Right atrium auricular region (tissue), 2 donors: Measurements from ENCODE around the gene AGPAT4. TPM values are rescaled to one million over a fixed set of nuclear protein-coding genes. Genes with fewer than 3 reads are reported as not detected.

Source experiments
- DNase-seq: peaks from one replicate; pipeline ENCODE4 v3.0.0-alpha.2; 2019; ENCODE audit warnings: low spot score
- H3K27ac ChIP-seq, 2 donors: fragments of 200-600 bp; sonication (generic); 1 replicate in 1 of 2; 2 replicates in 1 of 2; pipeline ENCODE4 v1.5.1; 2016 to 2019
- H3K27me3 ChIP-seq, 2 donors: fragments of 200-600 bp; sonication (generic); one replicate each; pipeline versions ENCODE4 v1.5.1 to v1.6.0; 2017 to 2019
- H3K36me3 ChIP-seq: fragments of 200-600 bp; sonication (generic); one replicate; pipeline ENCODE4 v1.5.1; 2016
- H3K4me1 ChIP-seq, 2 donors: fragments of 200-600 bp; sonication (generic); one replicate each; pipeline versions ENCODE4 v1.5.1 to v1.6.0; 2017 to 2019
- H3K4me3 ChIP-seq, 2 donors: fragments of 200-600 bp; sonication (generic); 1 replicate in 1 of 2; 2 replicates in 1 of 2; pipeline ENCODE4 v1.5.1; 2017 to 2019; ENCODE audit warnings: mild to moderate bottlenecking in 1 of 2, moderate library complexity in 1 of 2
- H3K9me3 ChIP-seq, 2 donors: fragments of 200-600 bp; sonication (generic); one replicate each; pipeline ENCODE4 v1.5.1; 2019
- CTCF ChIP-seq, 2 donors: fragments of 200-600 bp; sonication (generic); IDR thresholded peaks; one replicate each; pipeline ENCODE4 v1.5.1; 2019; ENCODE audit warnings: antibody characterized with exemption in 2 of 2
- total RNA-seq, 2 donors: library from RNA; depleted of rRNA; stranded (reverse); fragments of >200 nt; gene quantifications; one replicate each; pipeline ENCODE4 v1.1.0, GENCODE V29; 2016

AGPAT4 gene
- total RNA-seq, 2 donors from 2014 or later = 2.3 to 2.6 TPM

GRCh38 chr6:161094955-161095354 is 178.9 kb downstream of the AGPAT4 start:
- Histone ChIP-seq H3K27ac (no peak overlapping the region), H3K36me3 (peaks cover 61% of the 10 kb centered on the region), H3K4me1 (no peaks in the 10 kb centered on the region), H3K9me3 (no peaks in the 10 kb centered on the region), H3K27me3 (no peaks in the 10 kb centered on the region), H3K4me3 (no peak overlapping the region)
- no peak for DNase-seq
- no peak for TF ChIP-seq CTCF (IDR thresholded peaks at IDR 0.05)

DNA sequence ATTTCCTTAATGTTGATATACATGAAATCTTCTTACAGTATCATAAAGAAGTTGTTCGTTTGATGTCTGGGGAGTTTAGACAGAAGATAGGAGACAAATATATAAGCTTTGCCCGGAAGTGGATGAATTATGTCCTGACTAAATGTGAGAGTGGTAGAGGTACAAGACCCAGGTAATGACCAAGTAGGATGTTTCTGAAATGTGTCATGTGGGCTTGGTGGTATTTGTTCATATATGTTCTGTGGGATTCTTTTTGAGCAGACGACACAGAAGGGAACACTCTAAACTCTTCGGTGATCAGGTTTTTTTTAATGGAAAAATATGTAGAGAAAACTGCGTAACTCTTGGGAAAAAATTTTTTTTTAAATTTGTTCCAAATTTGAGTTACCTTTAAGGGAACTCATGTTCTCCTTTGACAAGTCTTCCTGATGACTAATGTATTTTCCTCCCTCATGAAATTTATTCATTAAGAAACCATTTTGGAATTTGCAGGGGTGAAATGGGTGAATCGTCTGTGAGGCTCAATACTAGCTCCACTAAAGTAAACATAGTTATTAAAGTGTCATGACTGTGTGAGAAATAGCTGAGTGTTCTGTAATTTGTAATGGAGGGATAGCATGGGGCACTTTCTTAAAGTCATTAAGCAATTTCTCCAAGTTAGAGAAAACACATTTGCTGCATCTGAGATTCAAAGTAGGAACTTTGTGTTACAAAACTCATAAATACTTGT is 181.7 kb downstream of the AGPAT4 start:
- no peaks in the 10 kb centered on the region for H3K27me3 ChIP-seq
- no peaks in the 10 kb centered on the region for H3K4me1 ChIP-seq
- no peak overlapping the region for H3K4me3 ChIP-seq
- no peak overlapping the region for H3K27ac ChIP-seq
- peaks cover 69% of the 10 kb centered on the region for H3K36me3 ChIP-seq
- DNase-seq = no peak
- no peak for TF ChIP-seq CTCF (IDR thresholded peaks at IDR 0.05)
- no peaks in the 10 kb centered on the region for H3K9me3 ChIP-seq

DNA sequence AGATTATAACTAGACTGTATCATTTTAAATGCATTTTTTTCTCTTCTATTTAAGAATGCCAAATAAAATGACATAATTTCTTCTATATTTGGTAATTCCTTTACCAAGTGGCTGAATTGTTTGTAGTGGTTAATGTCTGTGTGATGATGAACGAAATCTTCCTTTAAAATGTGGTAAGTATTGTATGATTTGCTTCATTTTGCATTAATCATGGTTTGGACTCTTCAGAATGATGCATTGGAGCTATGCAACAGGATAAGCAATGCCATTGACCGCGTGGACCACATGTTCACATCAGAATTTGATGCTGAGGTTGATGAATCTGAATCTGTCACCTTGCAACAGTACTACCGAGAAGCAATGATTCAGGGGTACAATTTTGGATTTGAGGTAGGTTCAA is 182.7 kb downstream of the AGPAT4 start:
- Histone ChIP-seq H3K4me3 (no peak overlapping the region), H3K36me3 (peaks cover 71% of the 10 kb centered on the region), H3K27ac (no peak overlapping the region), H3K9me3 (no peaks in the 10 kb centered on the region), H3K4me1 (no peaks in the 10 kb centered on the region), H3K27me3 (no peaks in the 10 kb centered on the region)
- no peak for DNase-seq
- TF ChIP-seq CTCF (IDR thresholded peaks at IDR 0.05) = no peak

- Histone ChIP-seq H3K4me1 (no peaks in the 10 kb centered on the region), H3K27ac (no peak overlapping the region), H3K36me3 (peaks cover 87% of the 10 kb centered on the region), H3K9me3 (no peaks in the 10 kb centered on the region), H3K27me3 (no peaks in the 10 kb centered on the region), H3K4me3 (no peak overlapping the region)
- DNase-seq = no peak
- no peak for TF ChIP-seq CTCF (IDR thresholded peaks at IDR 0.05)
Observed at GRCh38 chr6:161088676-161089328, 185.1 kb downstream of the AGPAT4 start.

GRCh38 chr6:161085246-161085645 is 188.6 kb downstream of the AGPAT4 start:
- H3K36me3 ChIP-seq = peaks cover 96% of the 10 kb centered on the region
- no peak overlapping the region for H3K4me3 ChIP-seq
- H3K9me3 ChIP-seq = no peaks in the 10 kb centered on the region
- no peaks in the 10 kb centered on the region for H3K4me1 ChIP-seq
- DNase-seq = no peak
- H3K27me3 ChIP-seq = no peaks in the 10 kb centered on the region
- no peak overlapping the region for H3K27ac ChIP-seq
- TF ChIP-seq CTCF (IDR thresholded peaks at IDR 0.05) = no peak
